GM15510 (cell line): ENCODE measurements around the gene KIF5C.

Source experiments
- POLR2A ChIP-seq: IDR thresholded peaks from 3 replicates; pipeline ENCODE4 v1.6.1; 2011; ENCODE audit warnings: borderline replicate concordance; ENCODE audit not compliant: insufficient read length; ENCODE audit errors: extremely low read depth

KIF5C gene

GRCh38 chr2:148876595-148877402 is 1.8 kb downstream of the KIF5C start:
- no peak for TF ChIP-seq POLR2A

- TF ChIP-seq POLR2A, result no peak
Observed at GRCh38 chr2:148877403-148877740, 2.3 kb downstream of the KIF5C start.

- TF ChIP-seq POLR2A, result no peak
Observed at GRCh38 chr2:148880636-148881035, 5.6 kb downstream of the KIF5C start.

GRCh38 chr2:148882051-148882450 is 7.0 kb downstream of the KIF5C start:
- no peak for TF ChIP-seq POLR2A

GRCh38 chr2:148885209-148885608 is 10.2 kb downstream of the KIF5C start:
- TF ChIP-seq POLR2A, result no peak

GRCh38 chr2:148885988-148886387 is 11.0 kb downstream of the KIF5C start:
- TF ChIP-seq POLR2A, result no peak

- TF ChIP-seq POLR2A, result no peak
Observed at GRCh38 chr2:148887350-148888002, 12.4 kb downstream of the KIF5C start.

GRCh38 chr2:148888003-148888501 is 13.0 kb downstream of the KIF5C start:
- no peak for TF ChIP-seq POLR2A

GRCh38 chr2:148888986-148889385 is 14.0 kb downstream of the KIF5C start:
- TF ChIP-seq POLR2A, result no peak

- no peak for TF ChIP-seq POLR2A
Observed at GRCh38 chr2:148893906-148894305, 18.9 kb downstream of the KIF5C start.

- TF ChIP-seq POLR2A, result no peak
Observed at GRCh38 chr2:148896136-148896535, 21.1 kb downstream of the KIF5C start.

GRCh38 chr2:148899638-148900318 is 24.8 kb downstream of the KIF5C start:
- no peak for TF ChIP-seq POLR2A

GRCh38 chr2:148900350-148900837 is 25.4 kb downstream of the KIF5C start:
- no peak for TF ChIP-seq POLR2A

GRCh38 chr2:148901142-148901541 is 26.1 kb downstream of the KIF5C start:
- TF ChIP-seq POLR2A, result no peak

GRCh38 chr2:148902798-148903197 is 27.8 kb downstream of the KIF5C start:
- TF ChIP-seq POLR2A, result no peak
